OCI-LY1 (cell line): Measurements from ENCODE around the gene FBXW12.

ENCODE experiments used
- EZH2 ChIP-seq: fragments of 200-600 bp; sonication (generic), shearing (Covaris generic); IDR thresholded peaks from 2 replicates; pipeline ENCODE4 v1.8.0; 2017; ENCODE audit warnings: borderline replicate concordance, mixed run types, mild to moderate bottlenecking, antibody characterized with exemption, low read length, moderate library complexity, mixed read lengths
- TF ChIP-seq, protein P1 (sequence below): fragments of 200-600 bp; sonication (generic), shearing (Covaris generic); IDR thresholded peaks from 2 replicates; pipeline ENCODE4 v1.5.1; 2017; ENCODE audit warnings: mild to moderate bottlenecking, antibody characterized with exemption, low read length, moderate library complexity, mixed read lengths

DNA sequence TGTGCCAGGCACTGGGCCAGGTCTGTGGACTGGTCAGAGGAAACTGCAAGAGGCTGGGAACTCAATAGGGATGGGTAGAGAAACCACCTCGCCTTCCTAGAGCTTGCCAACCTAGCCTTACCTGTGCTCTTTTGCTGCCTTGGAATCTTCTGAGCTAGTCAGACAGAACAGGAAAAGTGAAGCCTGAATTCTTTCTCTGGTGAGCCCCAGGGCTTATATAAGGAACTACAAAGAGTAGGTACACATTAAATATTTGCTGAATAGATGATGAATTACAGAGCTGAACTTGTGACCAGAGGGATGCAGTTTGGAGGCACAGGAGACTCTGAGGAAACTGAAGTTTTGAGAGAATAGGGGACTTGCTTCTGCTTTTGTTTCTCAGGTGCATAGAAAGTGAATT lies 15.6 kb upstream of the FBXW12 start:
- TF ChIP-seq, protein P1, sequence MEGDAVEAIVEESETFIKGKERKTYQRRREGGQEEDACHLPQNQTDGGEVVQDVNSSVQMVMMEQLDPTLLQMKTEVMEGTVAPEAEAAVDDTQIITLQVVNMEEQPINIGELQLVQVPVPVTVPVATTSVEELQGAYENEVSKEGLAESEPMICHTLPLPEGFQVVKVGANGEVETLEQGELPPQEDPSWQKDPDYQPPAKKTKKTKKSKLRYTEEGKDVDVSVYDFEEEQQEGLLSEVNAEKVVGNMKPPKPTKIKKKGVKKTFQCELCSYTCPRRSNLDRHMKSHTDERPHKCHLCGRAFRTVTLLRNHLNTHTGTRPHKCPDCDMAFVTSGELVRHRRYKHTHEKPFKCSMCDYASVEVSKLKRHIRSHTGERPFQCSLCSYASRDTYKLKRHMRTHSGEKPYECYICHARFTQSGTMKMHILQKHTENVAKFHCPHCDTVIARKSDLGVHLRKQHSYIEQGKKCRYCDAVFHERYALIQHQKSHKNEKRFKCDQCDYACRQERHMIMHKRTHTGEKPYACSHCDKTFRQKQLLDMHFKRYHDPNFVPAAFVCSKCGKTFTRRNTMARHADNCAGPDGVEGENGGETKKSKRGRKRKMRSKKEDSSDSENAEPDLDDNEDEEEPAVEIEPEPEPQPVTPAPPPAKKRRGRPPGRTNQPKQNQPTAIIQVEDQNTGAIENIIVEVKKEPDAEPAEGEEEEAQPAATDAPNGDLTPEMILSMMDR: no peak
- no peak for TF ChIP-seq EZH2
